ENCODE measurements around the gene CEP41.
A peak's percentile ranks its signal among the peaks of the same experiment; 100 is the strongest.
"Not testable (repeated sequence)": the region's sequence is repeated elsewhere in the genome, so short reads cannot be mapped to it uniquely, and the experiment has no call there.

Gene CEP41

GRCh38 chr7:130458257-130458656 lies 17.4 kb upstream of the CEP41 start:
- DNase-seq, result no peak

DNA sequence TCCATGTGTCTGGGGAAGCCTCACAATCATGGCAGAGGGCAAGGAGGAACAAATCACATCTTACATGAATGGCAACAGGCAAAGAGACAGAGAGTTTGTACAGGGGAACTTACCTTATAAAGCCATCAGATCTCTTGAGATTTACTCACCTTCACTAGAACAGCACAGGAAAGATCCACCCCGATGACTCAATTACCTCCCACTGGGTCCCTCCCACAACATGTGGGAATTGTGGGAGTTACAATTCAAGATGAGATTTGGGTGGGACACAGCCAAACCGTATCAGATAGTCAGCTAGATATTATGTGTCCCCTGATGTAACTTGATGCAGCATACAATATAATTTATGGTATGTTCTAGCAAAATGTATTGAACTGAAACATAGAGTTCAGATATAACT lies 14.1 kb upstream of the CEP41 start:
- DNase-seq, result no peak

DNA sequence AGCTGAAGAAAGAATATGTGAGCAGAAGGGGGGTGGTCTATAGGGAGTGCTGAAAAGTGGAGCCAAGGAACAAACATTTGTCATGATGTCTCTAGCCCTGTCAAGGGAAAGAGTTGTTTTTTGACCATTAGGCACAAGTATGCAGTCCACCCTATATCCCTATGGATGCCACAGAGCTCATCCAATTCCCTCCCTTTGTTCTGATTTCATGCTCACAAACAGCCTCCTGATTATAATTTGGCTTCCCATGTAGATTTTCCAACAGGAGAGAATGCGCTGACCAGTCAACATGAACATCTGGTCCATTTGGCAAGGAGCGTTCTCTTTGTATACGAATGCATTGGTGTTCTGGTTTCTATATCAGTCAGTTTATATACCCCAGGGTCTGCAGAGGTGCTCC lies 12.1 kb upstream of the CEP41 start:
- DNase-seq, result no peak

GRCh38 chr7:130451344-130451743 lies 10.5 kb upstream of the CEP41 start:
- not testable (repeated sequence) for DNase-seq

GRCh38 chr7:130446259-130446658 lies 5.4 kb upstream of the CEP41 start:
- no peak for DNase-seq

- DNase-seq, result no peak
These were observed 4.1 kb upstream of the CEP41 start for GRCh38 chr7:130444751-130445407.

DNA sequence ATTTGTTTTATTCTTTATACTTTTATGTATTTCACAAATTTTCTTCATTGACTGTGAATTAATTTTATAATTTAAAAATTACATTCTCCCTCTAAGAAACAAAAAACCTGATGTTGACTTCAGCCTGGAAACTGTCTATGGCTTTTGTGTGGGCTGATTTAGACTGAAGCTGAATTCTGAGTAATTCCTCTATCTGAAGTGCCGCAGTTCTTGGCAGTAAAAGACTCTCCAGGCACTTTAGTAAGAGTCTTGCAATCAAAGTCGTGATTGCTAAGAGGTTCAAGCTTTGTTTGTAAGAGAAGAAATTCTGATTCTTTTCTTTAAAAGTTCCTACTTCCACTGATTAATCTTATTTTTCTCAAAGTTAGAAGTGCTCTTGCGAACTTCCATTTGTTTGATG lies 3.4 kb upstream of the CEP41 start:
- no peak for DNase-seq

DNA sequence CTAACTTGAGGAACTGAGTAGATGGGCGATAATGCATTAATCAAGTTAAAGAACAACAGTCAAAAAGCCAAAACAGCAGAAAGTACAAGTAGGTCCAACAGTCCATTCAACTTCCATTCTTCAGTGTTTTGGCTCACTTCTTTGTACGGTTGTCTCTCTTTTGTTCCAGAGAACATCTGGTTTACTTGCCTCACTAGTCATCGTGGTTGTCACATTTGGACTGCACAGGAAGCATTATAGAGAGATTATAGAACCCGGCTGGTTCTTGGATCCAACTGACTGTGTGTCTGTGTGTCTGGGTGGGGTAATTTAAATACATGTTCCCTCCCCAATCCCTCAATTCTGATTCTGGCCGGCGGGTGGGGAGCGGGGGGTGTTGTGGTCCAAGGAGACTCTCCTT lies 1.8 kb upstream of the CEP41 start:
- DNase-seq, result no peak

GRCh38 chr7:130441408-130441869 lies 623 bp upstream of the CEP41 start:
- no peak for DNase-seq

DNA sequence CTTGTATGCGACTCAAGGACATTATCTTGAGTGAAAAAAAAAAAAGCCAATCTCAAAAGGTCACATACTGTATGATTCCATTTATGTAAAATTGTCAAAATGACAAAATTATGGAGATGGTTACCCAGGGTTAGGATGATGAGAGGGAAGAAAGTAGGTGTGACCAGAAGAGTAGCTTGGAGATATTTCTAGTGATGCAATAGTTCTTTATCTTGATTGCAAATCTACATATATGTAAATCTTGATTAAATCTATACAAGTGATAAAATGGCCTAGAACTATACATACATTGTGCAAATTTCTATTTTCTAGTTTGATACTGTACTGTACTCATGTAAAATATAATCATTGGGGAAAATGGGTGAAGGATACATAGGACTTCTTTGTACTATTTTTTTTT lies 4.6 kb downstream of the CEP41 start:
- DNase-seq, result no peak

DNA sequence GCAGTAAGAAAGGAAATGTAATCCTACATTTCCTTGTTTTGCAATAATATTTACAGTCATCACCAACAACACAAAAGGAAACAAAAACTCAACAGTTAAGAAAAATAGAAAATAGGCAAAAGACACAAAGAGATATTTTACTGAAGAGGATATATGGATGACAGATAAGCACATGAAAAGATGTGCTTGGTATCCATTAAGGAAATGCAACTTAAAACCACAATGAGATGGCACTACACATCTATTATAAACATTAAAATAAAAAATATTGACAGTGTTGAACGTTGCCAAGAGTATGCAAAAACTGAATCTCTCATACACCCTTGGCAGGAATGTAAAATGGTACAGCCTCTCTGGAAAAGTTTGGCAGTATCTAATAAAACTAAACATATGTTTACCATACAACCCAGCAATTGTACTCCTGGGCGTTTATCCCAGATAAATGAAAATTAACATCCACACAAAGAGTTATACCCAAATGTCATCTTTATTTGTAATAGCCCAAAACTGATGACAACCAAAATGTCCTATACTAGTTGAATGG lies 5.4 kb downstream of the CEP41 start:
- no peak for DNase-seq

DNA sequence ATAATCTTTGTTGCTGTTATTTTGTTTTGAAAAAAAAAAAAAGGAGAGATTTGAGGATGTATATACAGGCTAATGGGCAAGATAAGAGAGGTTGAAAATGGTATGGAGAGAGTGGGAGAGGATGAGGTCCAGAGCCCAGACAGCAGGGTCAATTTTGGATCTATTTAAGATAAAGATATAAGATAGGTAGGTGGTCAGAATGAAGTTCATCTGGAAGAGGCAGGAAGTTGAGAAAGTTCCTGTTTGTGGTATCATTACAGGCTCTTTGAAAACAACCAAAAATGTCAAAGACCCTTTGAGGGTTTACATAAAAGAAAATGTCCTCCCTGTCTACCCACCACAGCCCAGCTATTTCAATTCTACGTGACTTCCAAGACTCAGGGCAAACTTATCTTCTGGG lies 7.5 kb downstream of the CEP41 start:
- peak; percentile 36 for DNase-seq

DNA sequence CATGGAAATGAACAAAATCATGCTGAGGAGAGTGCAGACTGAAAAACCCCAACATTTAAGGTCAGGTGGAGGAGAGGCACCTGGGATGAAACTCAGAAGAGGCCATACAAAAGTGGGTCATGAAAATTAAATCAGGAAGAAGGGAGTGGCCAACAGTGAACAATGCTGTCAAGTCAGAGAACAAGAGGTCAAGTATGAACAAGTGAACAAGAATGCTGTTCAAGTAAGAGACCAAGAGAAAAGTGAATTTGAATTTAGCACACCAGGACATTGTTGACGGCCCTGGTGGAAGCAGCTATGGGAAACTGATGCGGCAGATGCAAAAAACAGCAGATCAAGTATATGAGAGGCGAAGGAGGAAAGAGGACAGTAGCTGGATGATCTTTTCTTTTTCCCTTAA lies 7.9 kb downstream of the CEP41 start:
- no peak for DNase-seq

DNA sequence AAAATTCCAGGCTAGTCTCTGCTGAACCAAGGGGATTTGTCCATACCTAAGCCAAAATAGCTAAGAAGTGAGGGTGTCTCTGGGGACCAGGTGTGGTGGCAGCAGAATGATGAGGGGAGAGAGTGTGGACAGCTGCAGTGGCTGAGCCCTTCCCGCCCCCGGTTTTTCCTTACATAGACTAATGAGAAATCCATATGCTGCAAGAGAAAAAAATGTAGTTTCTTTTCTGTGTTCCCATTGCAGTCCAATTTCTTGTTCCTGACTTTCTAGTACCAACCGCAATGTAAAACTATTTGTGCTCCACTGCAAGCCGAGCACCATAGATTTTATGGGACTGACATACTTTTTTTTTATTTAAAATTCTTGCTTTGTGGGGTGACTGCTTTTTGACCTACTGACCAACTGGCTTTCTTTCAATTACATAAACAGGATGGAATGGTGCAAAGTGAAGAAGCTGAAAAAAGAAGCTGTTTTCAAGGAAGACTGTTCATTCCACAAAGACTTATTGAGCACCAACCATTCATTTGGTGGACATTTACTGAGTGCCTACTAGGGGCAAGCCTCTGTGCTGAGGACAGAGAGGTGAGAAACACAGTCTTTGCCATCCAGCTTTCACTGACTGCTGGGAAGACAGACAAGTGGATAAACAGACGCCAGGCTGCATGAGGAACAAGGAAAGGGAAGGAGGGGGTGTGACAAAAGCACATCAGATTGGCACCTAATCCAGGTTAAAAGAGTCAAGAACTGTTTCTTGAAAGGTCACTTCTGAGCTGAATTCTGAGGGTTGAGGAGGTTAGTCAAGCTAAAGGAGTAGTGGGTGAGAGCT lies 9.8 kb downstream of the CEP41 start:
- no peak for DNase-seq

- DNase-seq, result no peak
These were observed 10.7 kb downstream of the CEP41 start for GRCh38 chr7:130430115-130430514.

DNA sequence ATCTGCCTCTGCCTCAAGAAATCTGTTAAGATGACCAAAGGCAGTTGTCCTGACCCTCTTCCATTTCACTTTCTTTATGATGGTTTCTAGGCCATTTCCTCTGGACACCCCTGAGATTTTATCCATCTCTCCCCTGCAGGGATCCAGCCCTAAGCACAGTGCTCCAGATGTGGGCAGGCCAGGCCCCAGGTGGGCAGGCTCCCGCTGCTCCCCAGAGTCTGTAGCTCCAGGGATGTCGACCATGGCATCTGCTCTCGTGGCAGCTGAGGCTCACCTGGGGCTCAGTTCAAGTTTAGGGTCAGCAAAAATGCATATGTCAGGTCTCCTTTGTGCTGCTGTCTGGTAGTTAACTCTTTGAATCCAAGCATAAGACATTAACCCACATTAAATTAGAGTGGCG lies 11.8 kb downstream of the CEP41 start:
- no peak for DNase-seq

DNA sequence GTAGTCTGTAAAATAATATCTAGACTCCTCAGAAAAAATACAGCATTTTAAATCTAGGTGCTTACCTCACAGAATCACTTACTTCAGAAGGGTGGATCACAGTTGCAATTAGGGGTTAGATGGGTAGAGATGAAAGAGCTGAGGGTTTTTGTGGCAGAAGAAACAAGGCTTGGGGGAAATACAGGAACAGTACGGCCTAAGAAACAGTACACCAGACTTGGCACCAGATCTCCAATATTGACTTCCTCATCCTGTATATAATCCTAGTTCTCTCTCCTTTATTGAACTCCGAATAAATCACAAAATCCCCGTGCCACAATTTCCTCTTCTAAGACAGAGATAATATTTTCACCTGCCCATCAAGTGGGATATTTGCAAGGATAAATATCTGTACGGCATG lies 14.3 kb downstream of the CEP41 start:
- DNase-seq, result no peak

DNA sequence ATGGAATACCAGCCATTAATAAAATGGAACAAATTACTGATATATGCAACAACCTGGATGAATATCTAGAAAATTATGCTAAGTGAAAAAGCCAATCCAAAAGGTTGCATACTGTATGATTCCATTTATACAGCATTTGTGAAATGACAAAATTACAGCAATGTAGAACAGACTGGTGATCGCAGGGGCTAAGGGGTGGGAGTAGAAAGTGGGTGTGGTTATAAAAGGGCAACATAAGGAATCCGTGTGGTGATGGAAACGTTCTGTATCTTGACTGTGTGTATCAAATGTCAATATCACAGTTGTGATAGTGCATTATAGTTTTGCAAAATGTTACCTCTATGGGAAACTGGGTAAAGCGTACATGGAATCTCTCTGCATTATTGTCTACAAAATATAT lies 15.0 kb downstream of the CEP41 start:
- DNase-seq, result no peak

DNA sequence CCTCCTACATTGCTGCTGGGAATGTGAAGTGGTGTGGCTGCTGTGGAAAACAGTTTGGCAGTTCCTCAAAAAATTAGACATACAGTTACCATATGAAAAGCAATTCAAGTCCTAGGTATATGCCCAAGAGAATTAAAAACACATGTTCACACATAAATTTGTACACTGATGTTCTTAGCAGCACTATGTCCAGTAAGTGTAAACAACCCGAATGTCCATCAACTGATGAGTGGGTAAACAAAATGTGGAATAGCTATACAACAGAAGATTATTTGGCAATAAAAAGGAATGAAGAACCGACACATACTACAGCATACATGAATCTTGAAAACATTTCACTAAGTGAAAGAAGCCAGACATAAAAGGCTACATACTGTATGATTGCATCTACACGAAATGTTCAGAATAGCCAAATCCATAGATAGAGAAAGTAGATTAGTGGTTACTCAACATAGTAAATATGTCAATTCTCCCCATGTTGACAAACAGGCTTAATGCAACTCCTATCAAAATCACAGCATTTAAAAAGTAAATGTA lies 17.2 kb downstream of the CEP41 start:
- no peak for DNase-seq

- DNase-seq, result peak; percentile 42
These were observed 19.1 kb downstream of the CEP41 start for GRCh38 chr7:130421684-130422083.

- DNase-seq, result no peak
These were observed 19.8 kb downstream of the CEP41 start for GRCh38 chr7:130420943-130421578.

DNA sequence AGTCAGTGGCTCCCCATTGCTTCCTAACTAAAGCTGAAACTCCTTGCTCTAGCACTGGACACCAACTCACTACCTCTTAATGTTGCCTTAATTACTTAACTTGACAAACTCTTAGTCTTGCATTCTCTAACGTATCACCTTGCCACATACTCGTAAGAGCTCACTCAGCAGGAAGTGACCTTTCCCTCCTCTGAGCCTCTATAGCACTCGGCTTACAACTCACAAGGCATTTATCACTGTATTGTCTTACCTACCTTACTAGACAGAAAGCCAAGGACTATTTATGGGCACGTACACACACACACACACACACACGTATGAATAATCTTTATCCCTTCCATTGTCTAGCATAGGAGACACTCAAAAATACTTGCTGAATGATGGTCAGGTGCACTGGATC lies 21.2 kb downstream of the CEP41 start:
- DNase-seq, result no peak

GRCh38 chr7:130418306-130418705 lies 22.5 kb downstream of the CEP41 start:
- no peak for DNase-seq

- DNase-seq, result peak; percentile 21
These were observed 23.6 kb downstream of the CEP41 start for GRCh38 chr7:130417213-130417612.
